ENCODE data around the gene CNP. TPM values are rescaled to one million over a fixed set of nuclear protein-coding genes. Genes with fewer than 3 reads are reported as not detected.
"Not testable (repeated sequence)": the region's sequence is repeated elsewhere in the genome, so short reads cannot be mapped to it uniquely, and the experiment has no call there.

Gene CNP
- total RNA-seq (2014; rRNA removed; shearing (Covaris generic)), result 37.8 and 43.9 TPM in 2 replicates

- DNase-seq (ENCODE audit: low read depth), result peak; percentile 91
Observed at GRCh38 chr17:41966463-41967140, at the start of gene CNP. Gene CNP, plus strand, starts transcription at chr17:41966795. Its CDS starts 90 bp downstream, at chr17:41966885.

GRCh38 chr17:41917192-41917591, 49.4 kb upstream of the CNP start:
- peak; percentile 45 for DNase-seq (ENCODE audit: low read depth)

DNA sequence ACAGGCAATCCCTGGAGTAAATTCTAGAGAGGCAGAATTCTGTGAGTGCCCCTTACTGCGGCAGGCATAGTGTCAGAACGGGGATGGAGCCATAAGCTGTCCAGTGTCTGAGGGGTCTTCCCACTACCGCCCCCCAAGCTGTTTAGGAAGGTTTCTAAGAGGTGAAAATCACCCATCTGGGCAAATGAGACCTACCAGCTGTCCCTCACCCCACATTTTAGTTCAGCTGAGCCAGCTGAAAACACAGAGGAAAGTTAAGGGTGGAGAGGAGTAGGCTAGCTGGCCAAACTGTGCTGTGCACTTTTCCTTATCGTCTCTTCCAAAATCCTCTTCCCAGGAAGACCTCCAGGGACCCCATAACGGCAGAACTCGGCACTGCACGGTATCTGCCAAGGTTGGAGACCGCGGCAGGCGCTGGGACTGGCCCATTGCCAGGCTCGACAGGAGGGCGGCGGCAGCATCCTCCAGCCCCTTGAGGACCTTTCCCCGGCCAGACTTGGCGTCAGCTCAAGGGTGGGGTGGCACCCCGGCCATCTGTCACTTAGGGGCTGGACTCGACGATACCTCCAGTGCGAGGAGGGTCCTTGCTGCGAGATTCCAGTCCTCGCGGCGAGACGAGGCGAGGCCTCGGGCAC, 48.8 kb upstream of the CNP start:
- DNase-seq (ENCODE audit: low read depth), result peak; percentile 47

GRCh38 chr17:41918314-41919164, 48.1 kb upstream of the CNP start, which contains the start of gene ACLY:
Gene ACLY, minus strand, starts transcription at chr17:41918951. Its CDS starts 5,078 bp downstream, at chr17:41913873.
- peak; percentile 95 for DNase-seq (ENCODE audit: low read depth)

DNA sequence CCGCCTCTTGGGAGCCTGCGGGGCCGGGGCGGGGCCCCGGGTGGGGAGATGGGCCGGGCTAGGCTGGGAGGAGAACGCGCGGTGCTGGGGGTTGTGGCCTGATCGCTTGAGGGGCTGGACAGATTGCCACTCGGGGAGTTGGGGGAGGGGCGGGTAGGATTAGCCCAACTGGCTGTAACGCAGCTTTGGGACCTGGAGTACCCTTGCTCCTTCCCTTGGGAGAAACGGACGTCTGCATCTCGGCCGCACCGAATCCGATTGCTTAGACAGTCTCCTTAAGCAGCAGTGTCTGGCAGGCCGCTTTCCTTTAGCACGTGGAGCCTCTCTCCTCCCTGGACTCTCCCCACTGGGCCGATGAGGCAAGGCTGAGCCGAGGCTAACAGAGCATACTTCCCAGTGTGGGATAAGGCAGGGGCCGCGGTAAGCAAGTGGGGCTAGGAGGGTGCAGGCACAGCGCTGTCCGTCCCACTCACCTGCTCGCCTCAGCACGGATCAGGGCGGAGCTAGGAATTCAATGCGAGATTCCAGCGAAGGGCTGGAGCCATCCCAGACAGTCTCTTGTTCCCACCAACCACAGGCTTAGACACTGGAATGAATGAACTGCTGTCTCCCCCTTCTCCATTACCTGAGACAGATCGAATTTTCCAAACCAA, 47.3 kb upstream of the CNP start:
- no peak for DNase-seq (ENCODE audit: low read depth)

- no peak for DNase-seq (ENCODE audit: low read depth)
Observed at GRCh38 chr17:41919840-41920579, 46.6 kb upstream of the CNP start.

- no peak for DNase-seq (ENCODE audit: low read depth)
Observed at GRCh38 chr17:41920580-41920955, 46.0 kb upstream of the CNP start.

GRCh38 chr17:41925991-41926590, 40.5 kb upstream of the CNP start:
- no peak for DNase-seq (ENCODE audit: low read depth)

DNA sequence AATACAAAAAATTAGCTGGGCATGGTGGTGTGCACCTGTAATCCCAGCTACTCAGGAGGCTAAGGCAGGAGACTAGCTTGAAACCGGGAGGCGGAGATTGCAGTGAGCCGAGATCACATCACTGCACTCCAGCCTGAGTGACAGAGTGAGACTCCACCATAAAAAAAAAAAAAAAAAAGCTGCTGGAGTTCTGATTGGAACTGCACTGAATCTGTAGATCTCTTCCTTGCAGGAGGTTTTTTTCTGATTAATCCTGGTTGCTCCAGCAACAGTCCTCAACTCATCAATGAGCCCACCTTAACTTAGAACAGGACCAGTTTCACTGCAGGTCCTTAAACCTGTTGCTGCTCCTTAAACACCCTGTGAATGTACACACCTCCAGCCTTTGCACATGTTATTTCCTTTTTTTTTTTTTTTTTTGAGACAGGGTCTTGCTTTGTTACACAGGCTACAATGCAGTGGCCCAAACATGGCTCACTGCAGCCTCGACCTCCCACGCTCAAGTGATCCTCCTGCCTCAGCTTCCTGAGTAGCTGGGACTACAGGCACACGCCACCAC, 37.8 kb upstream of the CNP start:
- DNase-seq (ENCODE audit: low read depth), result no peak

GRCh38 chr17:41930009-41930832, 36.4 kb upstream of the CNP start, which contains the start of gene ODAD4:
Gene ODAD4, plus strand, starts transcription at chr17:41930617. Its CDS starts 107 bp downstream, at chr17:41930724.
- peak; percentile 96 for DNase-seq (ENCODE audit: low read depth)

GRCh38 chr17:41930833-41931156, 35.8 kb upstream of the CNP start:
- not testable (repeated sequence) for DNase-seq (ENCODE audit: low read depth)

- not testable (repeated sequence) for DNase-seq (ENCODE audit: low read depth)
Observed at GRCh38 chr17:41931715-41932114, 34.9 kb upstream of the CNP start.

DNA sequence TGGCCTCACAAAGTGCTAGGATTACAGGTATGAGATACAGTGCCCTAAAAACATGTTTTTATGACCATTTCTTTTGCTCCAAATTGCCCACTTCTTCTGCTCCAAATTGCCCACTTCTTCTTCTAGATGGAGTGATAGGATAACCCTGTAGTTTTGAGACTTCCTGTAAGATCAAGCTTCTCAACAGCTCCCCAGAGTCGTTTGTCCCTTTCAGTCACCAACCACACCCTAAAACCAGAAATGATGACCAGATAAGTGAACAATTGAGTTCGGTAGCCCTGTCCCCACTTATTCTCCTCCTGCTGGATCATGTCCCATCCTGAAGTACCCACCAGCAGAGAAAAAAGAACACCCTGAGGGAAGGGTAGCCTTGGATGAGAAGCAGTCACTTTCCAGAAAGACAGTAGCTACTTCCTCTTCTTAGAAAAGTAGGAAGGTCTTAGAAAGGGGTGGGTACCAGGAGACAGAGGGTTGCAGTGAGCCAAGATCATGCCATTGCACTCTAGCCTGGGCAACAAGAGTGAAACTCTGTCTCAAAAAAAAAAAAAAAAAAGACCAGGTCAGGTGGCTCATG, 33.7 kb upstream of the CNP start:
- no peak for DNase-seq (ENCODE audit: low read depth)

DNA sequence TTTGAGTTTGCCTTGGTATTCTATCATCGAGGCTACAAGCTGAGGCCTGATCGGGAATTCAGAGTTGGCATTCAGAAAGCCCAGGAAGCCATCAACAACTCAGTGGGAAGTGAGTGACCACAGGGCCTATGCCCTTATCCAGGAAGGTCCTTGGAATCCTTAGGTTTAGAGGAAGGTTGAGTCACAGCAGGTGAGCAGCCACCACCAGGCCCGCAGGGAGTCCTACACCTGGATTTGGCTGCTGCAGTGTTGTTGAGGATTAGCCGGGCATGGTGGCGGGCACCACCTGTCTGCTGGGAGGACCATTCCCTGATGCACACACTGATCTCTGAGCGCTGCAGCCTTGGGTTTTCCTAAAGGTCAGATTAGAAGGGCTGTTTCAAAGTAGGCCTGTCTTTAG, 31.0 kb upstream of the CNP start:
- DNase-seq (ENCODE audit: low read depth), result no peak

DNA sequence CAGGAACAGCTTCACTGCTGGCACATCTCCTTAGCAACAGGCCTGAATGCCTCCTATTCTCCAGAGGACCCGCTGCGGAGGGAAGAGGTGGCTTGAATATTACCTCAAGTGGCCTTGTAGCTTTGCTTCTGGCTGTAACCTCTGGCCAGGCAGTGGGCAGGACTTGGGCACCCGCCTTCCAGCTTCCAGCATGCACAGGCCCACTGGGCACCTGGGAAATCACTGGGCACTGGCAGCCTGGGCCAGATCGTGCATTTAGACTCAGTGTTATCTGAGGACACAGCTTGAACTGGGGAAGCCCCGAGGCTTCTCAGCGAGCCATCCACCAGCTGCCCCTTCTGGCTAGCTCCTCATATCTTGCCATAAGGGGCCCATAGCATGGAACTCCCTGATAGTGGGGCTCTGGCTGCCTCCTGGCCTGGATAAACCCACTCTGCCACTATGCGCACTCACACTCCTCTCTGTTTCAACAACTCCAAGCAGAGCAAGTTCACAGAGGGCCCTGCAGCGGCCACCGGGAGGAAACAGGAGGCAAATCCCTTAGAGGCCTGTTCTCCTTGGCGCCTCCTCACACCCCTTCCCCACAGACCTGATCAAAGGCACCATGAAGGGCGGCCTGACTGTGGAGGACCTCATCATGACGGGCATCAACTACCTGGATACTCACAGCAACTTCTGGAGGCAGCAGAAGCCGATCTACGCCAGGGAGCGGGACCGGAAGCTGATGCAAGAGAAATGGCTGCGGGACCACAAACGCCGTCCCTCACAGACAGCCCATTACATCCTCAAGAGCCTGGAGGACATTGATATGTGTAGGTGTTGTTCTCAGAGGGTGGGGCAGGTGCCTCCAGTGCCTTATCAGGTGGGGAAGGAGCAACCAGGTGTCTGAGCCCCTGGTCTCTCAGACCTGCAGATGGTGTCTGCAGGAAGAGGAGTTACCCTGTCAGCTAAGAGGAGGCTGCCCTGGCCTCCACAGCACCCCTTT, 28.3 kb upstream of the CNP start:
- DNase-seq (ENCODE audit: low read depth), result no peak

DNA sequence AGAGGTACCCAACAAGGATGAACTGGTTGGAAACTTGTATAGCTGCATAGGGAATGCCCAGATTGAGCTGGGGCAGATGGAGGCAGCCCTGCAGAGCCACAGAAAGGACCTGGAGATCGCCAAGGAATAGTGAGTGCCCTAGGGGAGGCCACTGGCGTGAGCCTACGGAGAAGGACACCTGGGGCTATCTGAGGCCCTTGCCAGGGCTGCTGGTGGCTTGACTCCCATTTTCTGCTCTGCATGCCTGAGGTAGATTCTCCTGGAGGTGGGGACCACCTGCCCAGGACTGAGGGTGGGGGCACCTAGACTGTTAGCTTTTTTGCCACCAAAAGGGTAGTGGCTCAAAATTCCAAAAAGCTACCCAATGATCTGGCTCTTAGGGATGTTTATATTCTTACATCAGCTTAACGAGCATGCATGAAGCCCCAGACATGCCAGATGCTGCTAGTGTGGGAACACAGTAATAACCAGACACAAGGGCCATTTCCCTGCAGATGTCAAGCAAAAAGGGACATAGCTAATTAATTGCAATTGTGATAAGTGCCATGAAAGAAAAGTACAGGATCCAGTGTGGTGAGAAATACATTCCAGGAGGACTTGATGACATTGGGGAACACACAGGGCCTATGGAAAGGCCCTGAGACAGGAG, 27.4 kb upstream of the CNP start:
- no peak for DNase-seq (ENCODE audit: low read depth)

DNA sequence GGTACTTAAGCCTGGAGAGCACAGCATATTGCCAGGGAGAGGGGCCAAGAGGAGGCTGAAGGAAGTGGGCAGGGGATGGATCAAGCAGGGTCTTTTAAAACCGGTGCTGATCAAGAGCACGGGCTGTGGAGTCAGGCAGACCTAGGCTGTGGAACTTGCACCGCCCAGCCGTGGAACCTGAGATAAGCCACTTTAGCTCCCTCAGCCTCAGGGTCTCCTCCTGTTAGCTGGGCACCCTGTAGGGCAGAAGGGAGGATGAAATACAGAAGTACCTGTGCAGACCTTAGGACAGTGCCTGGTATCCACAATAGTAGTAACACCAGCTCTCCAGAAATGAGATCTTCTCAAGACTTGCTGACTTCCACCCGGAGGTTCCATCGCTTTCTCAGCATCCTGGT, 26.9 kb upstream of the CNP start:
- no peak for DNase-seq (ENCODE audit: low read depth)

GRCh38 chr17:41941168-41941567, 25.4 kb upstream of the CNP start:
- DNase-seq (ENCODE audit: low read depth), result no peak
